IMR-90 (cell line): ENCODE data around the gene MAGI3. TPM values are rescaled to one million over a fixed set of nuclear protein-coding genes. Genes with fewer than 3 reads are reported as not detected.

Experiments
- ATAC-seq: fragments of 200-7000 bp; cut with Tn5 transposase; 2 replicates; pipeline ENCODE4 v1.9.1; 2020; ENCODE audit warnings: low read depth, mild to moderate bottlenecking, moderate library complexity
- BruUV-seq: library from RNA; stranded (reverse); fragments of 400-500 nt; replicated peaks from 2 replicates; lab custom pipeline; 2021; lab: Mats Ljungman, UMichigan
- CTCF ChIA-PET: fragments of 300-600 bp; formaldehyde crosslinking; extraction: SDS; loops from one replicate; lab custom pipeline; 2021; ENCODE audit warnings: antibody characterized with exemption; lab: Yijun Ruan, JAX
- POLR2A ChIA-PET: fragments of 300-600 bp; sonication (Branson Sonifier 250); formaldehyde crosslinking; loops from one replicate; lab custom pipeline; 2022; ENCODE audit warnings: antibody characterized with exemption; ENCODE audit not compliant: unreplicated experiment; lab: Charles Lee
- DNase-seq: peaks from one replicate; pipeline ENCODE4 v3.0.0; 2013
- H2AFZ ChIP-seq: replicated peaks from 2 replicates; pipeline ENCODE3; 2013; ENCODE audit warnings: low read length, mild to moderate bottlenecking; ENCODE audit not compliant: poor library complexity
- H2AK5ac ChIP-seq: 2 replicates; pipeline ENCODE4 v1.6.1; 2013; ENCODE audit warnings: low read depth, low read length, inconsistent platforms
- H2AK9ac ChIP-seq: replicated peaks from 2 replicates; pipeline ENCODE3; 2013; ENCODE audit warnings: mild to moderate bottlenecking, low read depth, low read length, moderate library complexity; ENCODE audit not compliant: poor library complexity
- H2BK120ac ChIP-seq: 2 replicates; pipeline ENCODE4 v1.6.1; 2013; ENCODE audit warnings: low read depth, low read length, inconsistent platforms
- H2BK15ac ChIP-seq: 3 replicates; pipeline ENCODE4 v1.6.1; 2013; ENCODE audit warnings: low read depth, low read length, inconsistent platforms
- H2BK20ac ChIP-seq: 2 replicates; pipeline ENCODE4 v1.6.1; 2013; ENCODE audit warnings: low read depth, mild to moderate bottlenecking, inconsistent platforms, low read length, moderate library complexity
- H2BK5ac ChIP-seq: 2 replicates; pipeline ENCODE4 v1.6.1; 2013; ENCODE audit warnings: mild to moderate bottlenecking, low read depth, low read length, inconsistent platforms; ENCODE audit not compliant: poor library complexity, severe bottlenecking
- H3K14ac ChIP-seq: replicated peaks from 2 replicates; pipeline ENCODE4 v1.6.1; 2013; ENCODE audit warnings: low read depth, low read length, inconsistent platforms
- H3K18ac ChIP-seq: 2 replicates; pipeline ENCODE4 v1.6.1; 2013; ENCODE audit warnings: low read depth, low read length, control low read depth
- H3K23ac ChIP-seq: 2 replicates; pipeline ENCODE4 v1.6.1; 2013; ENCODE audit warnings: low read depth, low read length, inconsistent platforms
- H3K27ac ChIP-seq: 2 replicates; pipeline ENCODE4 v1.5.1; 2013; ENCODE audit warnings: mild to moderate bottlenecking, control low read depth, low read length; ENCODE audit not compliant: insufficient read depth
- H3K27me3 ChIP-seq: 2 replicates; pipeline ENCODE4 v1.6.1; 2013; ENCODE audit warnings: low read length; ENCODE audit not compliant: control insufficient read depth, insufficient read depth
- H3K36me3 ChIP-seq: 2 replicates; pipeline ENCODE4 v1.6.1; 2013; ENCODE audit warnings: low read length, mixed read lengths; ENCODE audit not compliant: control insufficient read depth, insufficient read depth
- H3K4ac ChIP-seq: 2 replicates; pipeline ENCODE4 v1.6.1; 2013; ENCODE audit warnings: low read depth, low read length, inconsistent platforms
- H3K4me1 ChIP-seq: 2 replicates; pipeline ENCODE4 v1.6.1; 2013; ENCODE audit warnings: low read length, mixed read lengths; ENCODE audit not compliant: control insufficient read depth, insufficient read depth
- H3K4me2 ChIP-seq: 2 replicates; pipeline ENCODE4 v1.6.1; 2013; ENCODE audit warnings: low read depth, mild to moderate bottlenecking, control low read depth, low read length, moderate library complexity
- H3K4me3 ChIP-seq: 2 replicates; pipeline ENCODE4 v1.5.1; 2013; ENCODE audit warnings: low read depth, mild to moderate bottlenecking, control low read depth, low read length, moderate library complexity; ENCODE audit not compliant: insufficient read depth
- H3K56ac ChIP-seq: 2 replicates; pipeline ENCODE4 v1.6.1; 2013; ENCODE audit warnings: low read length, inconsistent platforms; ENCODE audit not compliant: insufficient read depth; ENCODE audit errors: extremely low read depth
- H3K79me1 ChIP-seq, 2 experiments: 2 replicates each; pipeline ENCODE4 v1.6.1; 2013; ENCODE audit warnings: low read length in 2 of 2, inconsistent platforms in 1 of 2, low read depth in 1 of 2
- H3K9ac ChIP-seq: 2 replicates; pipeline ENCODE4 v1.6.1; 2013; ENCODE audit warnings: low read depth, low read length, control low read depth
- H3K9me1 ChIP-seq: 2 replicates; pipeline ENCODE4 v1.6.1; 2013; ENCODE audit warnings: low read length, inconsistent platforms; ENCODE audit not compliant: insufficient read depth
- H3K9me3 ChIP-seq: 2 replicates; pipeline ENCODE4 v1.6.1; 2013; ENCODE audit warnings: low read length; ENCODE audit not compliant: control insufficient read depth, insufficient read depth
- H4K20me1 ChIP-seq: 2 replicates; pipeline ENCODE4 v1.6.1; 2013; ENCODE audit warnings: low read length, inconsistent platforms; ENCODE audit not compliant: insufficient read depth
- H4K5ac ChIP-seq: 2 replicates; pipeline ENCODE4 v1.6.1; 2013; ENCODE audit warnings: mild to moderate bottlenecking, low read depth, low read length, control low read depth
- H4K8ac ChIP-seq, 2 experiments: 2 replicates each; pipeline ENCODE4 v1.6.1; 2013; ENCODE audit warnings: low read depth in 2 of 2, low read length in 2 of 2, control low read depth in 1 of 2, inconsistent platforms in 1 of 2
- H4K91ac ChIP-seq: 2 replicates; pipeline ENCODE4 v1.6.1; 2013; ENCODE audit warnings: low read depth, low read length, inconsistent platforms; ENCODE audit not compliant: insufficient read depth
- BHLHE40 ChIP-seq: fragments of 150-350 bp; IDR thresholded peaks from 2 replicates; pipeline ENCODE4 v1.6.1; 2016; ENCODE audit warnings: mild to moderate bottlenecking, low read depth, low read length
- CEBPB ChIP-seq: IDR thresholded peaks from 2 replicates; pipeline ENCODE4 v1.6.1; 2012; ENCODE audit warnings: low read depth, low read length, improper control_type of control experiment
- CHD1 ChIP-seq: IDR thresholded peaks from 2 replicates; pipeline ENCODE4 v1.6.1; 2012; ENCODE audit warnings: low read depth, low read length, improper control_type of control experiment
- CTCF ChIP-seq: conservative IDR thresholded peaks from 2 replicates; pipeline ENCODE4 v1.5.1; 2012; ENCODE audit warnings: mild to moderate bottlenecking, low read depth, low read length, improper control_type of control experiment
- ELK1 ChIP-seq: fragments of 150-350 bp; IDR thresholded peaks from 2 replicates; pipeline ENCODE4 v1.6.1; 2016; ENCODE audit warnings: low read depth, mild to moderate bottlenecking, low read length, moderate library complexity, borderline replicate concordance
- FOS ChIP-seq: fragments of 150-350 bp; IDR thresholded peaks from 2 replicates; pipeline ENCODE4 v1.6.1; 2016; ENCODE audit warnings: low read depth, low read length
- MAFK ChIP-seq: IDR thresholded peaks from 2 replicates; pipeline ENCODE4 v1.6.1; 2012; ENCODE audit warnings: low read depth, low read length, improper control_type of control experiment
- MAZ ChIP-seq: IDR thresholded peaks from 2 replicates; pipeline ENCODE4 v1.6.1; 2012; ENCODE audit warnings: low read depth, mild to moderate bottlenecking, low read length, improper control_type of control experiment, moderate library complexity, borderline replicate concordance
- MXI1 ChIP-seq: IDR thresholded peaks from 2 replicates; pipeline ENCODE4 v1.6.1; 2012; ENCODE audit warnings: low read depth, mild to moderate bottlenecking, low read length, moderate library complexity, borderline replicate concordance
- NFE2L2 ChIP-seq: fragments of 150-350 bp; IDR thresholded peaks from 2 replicates; pipeline ENCODE4 v1.6.1; 2016; ENCODE audit warnings: low read depth, mild to moderate bottlenecking, low read length
- POLR2A ChIP-seq: IDR thresholded peaks from 2 replicates; pipeline ENCODE4 v1.6.1; 2012; ENCODE audit warnings: mild to moderate bottlenecking, low read depth, low read length
- RAD21 ChIP-seq: IDR thresholded peaks from 2 replicates; pipeline ENCODE4 v1.6.1; 2012; ENCODE audit warnings: low read length, improper control_type of control experiment
- RCOR1 ChIP-seq: IDR thresholded peaks from 2 replicates; pipeline ENCODE4 v1.6.1; 2012; ENCODE audit warnings: mild to moderate bottlenecking, low read length, improper control_type of control experiment; ENCODE audit not compliant: insufficient replicate concordance
- RFX5 ChIP-seq: IDR thresholded peaks from 2 replicates; pipeline ENCODE4 v1.8.0; 2012; ENCODE audit warnings: low read depth, mild to moderate bottlenecking, low read length, moderate library complexity
- SMC3 ChIP-seq: fragments of 150-350 bp; IDR thresholded peaks from 2 replicates; pipeline ENCODE4 v1.6.1; 2016; ENCODE audit warnings: low read depth, mild to moderate bottlenecking, antibody characterized with exemption, low read length, moderate library complexity
- WGBS, 2 experiments: methylation state at CpG; one replicate each; pipeline versions ENCODE4 v1.1.5 to v1.1.7; 2013; ENCODE audit warnings: missing lambda C conversion rate in 2 of 2; ENCODE audit not compliant: insufficient read length in 1 of 2; ENCODE audit errors: extremely low coverage in 2 of 2; 5-methylcytosine and 5-hydroxymethylcytosine counted together
- dilution Hi-C: fragments of 300-500 bp; cut with HindIII; formaldehyde crosslinking; loops from one replicate; pipeline ENCODE4 v1.14.3; 2018; ENCODE audit warnings: low sequenced_read_pairs; ENCODE audit not compliant: unreplicated experiment
- in situ Hi-C: fragments of 300-500 bp; cut with MboI; formaldehyde crosslinking; loops from 3 replicates; pipeline ENCODE4 v1.14.3; 2019; ENCODE audit warnings: low sequenced_read_pairs, inconsistent platforms, mixed read lengths
- intact Hi-C: fragments of 100-400 bp; cut with micrococcal nuclease; formaldehyde crosslinking; loops from 2 replicates; pipeline ENCODE4 v1.10.0; 2022
- polyA plus RNA-seq, 3 experiments: library from polyadenylated mRNA; depleted of rRNA; stranded (reverse); fragments of >200 nt; gene quantifications; 2 replicates each; pipeline ENCODE4 v1.2.3, GENCODE V29; 2012; ENCODE audit warnings: low replicate concordance in 1 of 3
- total RNA-seq: library from RNA; depleted of rRNA; stranded (reverse); fragments of >200 nt; gene quantifications from 2 replicates; pipeline ENCODE4 v1.2.3, GENCODE V29; 2012
- TF ChIP-seq, protein P1 (sequence below): fragments of 150-350 bp; IDR thresholded peaks from 2 replicates; pipeline ENCODE4 v1.6.1; 2017; ENCODE audit warnings: mild to moderate bottlenecking, antibody characterized with exemption, low read length, low read depth

MAGI3 gene
- total and polyA plus RNA-seq, 2 of the 4 experiments (the other 2 are of a cell fraction), result 2.5 to 8.8 TPM

DNA sequence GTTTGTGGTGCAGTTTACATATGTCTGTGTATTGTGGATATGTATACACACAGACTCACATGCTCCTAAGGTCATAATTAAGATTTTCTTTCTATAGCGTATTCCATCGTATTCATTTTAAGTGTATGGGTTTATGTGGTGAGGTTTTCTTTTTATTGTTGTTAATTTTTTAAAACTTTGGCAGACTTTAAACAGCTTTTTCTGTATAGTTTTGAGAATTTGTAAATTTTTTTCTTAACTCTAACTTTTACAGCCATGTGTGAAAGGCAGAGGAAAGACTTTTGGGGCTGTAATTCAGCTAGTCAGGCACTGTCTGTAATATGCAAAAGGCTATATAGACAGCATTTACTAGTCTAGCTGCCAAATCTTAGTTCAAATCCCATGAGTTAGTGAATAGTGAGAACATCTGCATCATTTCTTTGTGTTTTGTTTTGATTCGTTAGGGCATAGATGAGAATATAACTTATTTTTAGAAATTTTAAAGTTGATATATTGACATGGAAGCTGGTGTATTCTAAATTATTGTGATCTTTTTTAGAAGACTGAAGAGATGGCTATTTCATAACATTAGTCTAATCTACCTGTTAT, 2.3 kb downstream of the MAGI3 start:
- Histone ChIP-seq H3K36me3 (no peaks in the 10 kb centered on the region), H3K79me1 (peaks cover 17 to 21% of the 10 kb centered on the region in 2 experiments), H4K91ac (no peak overlapping the region), H2BK120ac (no peak overlapping the region), H2BK20ac (no peak overlapping the region), H2AK9ac (no peak overlapping the region), H3K9me3 (peaks cover 2% of the 10 kb centered on the region; the same call in 1 of the 2 replicates), H3K23ac (no peak overlapping the region), H3K56ac (no peak overlapping the region), H4K8ac (no peak overlapping the region), H4K5ac (no peak overlapping the region), H2BK5ac (no peak overlapping the region), H3K27me3 (no peaks in the 10 kb centered on the region), H3K18ac (no peak overlapping the region), H2AK5ac (no peak overlapping the region), H3K4ac (no peak overlapping the region), H2BK15ac (no peak overlapping the region), H3K9me1 (no peaks in the 10 kb centered on the region), H3K14ac (no peak overlapping the region), H3K9ac (no peak overlapping the region), H2AFZ (no peak overlapping the region), H4K20me1 (peaks cover 5% of the 10 kb centered on the region; the same call in 1 of the 2 replicates), H3K27ac (no peak overlapping the region), H3K4me3 (no peak overlapping the region), H3K4me2 (no peak overlapping the region; the same call in 1 of the 2 replicates), H3K4me1 (peaks cover 11% of the 10 kb centered on the region)
- ChIA-PET CTCF (no interaction called here), POLR2A (no interaction called here)
- no CpG with 5 or more reads among the region's 3 CpGs for WGBS, 2 experiments
- no TSS peak for BruUV-seq
- DNase-seq (no peak), ATAC-seq (no peak)
- intact Hi-C loops (loop anchor here (5.0 to 10.0 kb wide), 5 partner anchors 60 to 512 kb away; partner anchors contain the start of genes AP4B1, DCLRE1B and RSBN1), dilution Hi-C loops (no loop called here), in situ Hi-C loops (no loop called here)
- TF ChIP-seq MAZ (no peak), RCOR1 (no peak), FOS (no peak), ELK1 (no peak), POLR2A (no peak), CEBPB (no peak), MAFK (no peak), RFX5 (no peak), RAD21 (no peak), CTCF (no peak), SMC3 (no peak), BHLHE40 (no peak), CHD1 (no peak), NFE2L2 (no peak), MXI1 (no peak)
- TF ChIP-seq, protein P1, sequence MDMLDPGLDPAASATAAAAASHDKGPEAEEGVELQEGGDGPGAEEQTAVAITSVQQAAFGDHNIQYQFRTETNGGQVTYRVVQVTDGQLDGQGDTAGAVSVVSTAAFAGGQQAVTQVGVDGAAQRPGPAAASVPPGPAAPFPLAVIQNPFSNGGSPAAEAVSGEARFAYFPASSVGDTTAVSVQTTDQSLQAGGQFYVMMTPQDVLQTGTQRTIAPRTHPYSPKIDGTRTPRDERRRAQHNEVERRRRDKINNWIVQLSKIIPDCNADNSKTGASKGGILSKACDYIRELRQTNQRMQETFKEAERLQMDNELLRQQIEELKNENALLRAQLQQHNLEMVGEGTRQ, result no peak
